GM23248 (cell line): ENCODE data around the gene GJB4.

Experiments used
- EZH2 ChIP-seq: fragments of 200-600 bp; sonication (generic); IDR thresholded peaks from 2 replicates; pipeline ENCODE4 v1.6.1; 2018; ENCODE audit warnings: antibody characterized with exemption, mild to moderate bottlenecking; ENCODE audit not compliant: insufficient read depth, poor library complexity, severe bottlenecking
- EZH2phosphoT487 ChIP-seq: fragments of 200-600 bp; sonication (generic); IDR thresholded peaks from 2 replicates; pipeline ENCODE4 v1.6.1; 2018; ENCODE audit warnings: antibody characterized with exemption, moderate library complexity, mild to moderate bottlenecking, low read depth; ENCODE audit not compliant: insufficient read depth

DNA sequence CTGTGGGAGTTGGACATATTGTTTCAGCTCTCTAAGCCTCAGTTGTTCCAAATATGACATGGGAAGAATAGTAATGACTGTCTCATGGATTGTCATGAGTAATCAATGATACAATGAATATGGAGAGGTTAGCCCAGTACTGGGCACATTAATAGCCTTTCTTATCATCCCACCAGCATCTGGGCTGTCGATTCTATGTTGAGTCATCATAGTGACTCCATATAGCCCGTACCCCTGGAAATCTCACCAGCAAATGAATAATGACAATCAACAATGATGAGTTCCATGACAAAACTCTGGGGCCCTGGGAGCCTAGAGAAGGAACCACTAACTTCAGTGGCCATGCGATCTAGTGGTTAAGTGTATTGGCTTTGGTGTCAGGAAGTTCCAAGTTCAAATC, 44.4 kb upstream of the GJB4 start:
- TF ChIP-seq EZH2 (no peak), EZH2phosphoT487 (no peak)
